GM21447 (cell line): ENCODE results near the gene CRY1.
A peak's percentile ranks its signal among the peaks of the same experiment; 100 is the strongest.
"Not testable (repeated sequence)": the region's sequence is repeated elsewhere in the genome, so short reads cannot be mapped to it uniquely, and the experiment has no call there.

Experiments used
- ATAC-seq: cut with Tn5 transposase; IDR thresholded peaks from one replicate; pipeline ENCODE4 v1.9.1; 2021; ENCODE audit not compliant: unreplicated experiment

Gene CRY1

GRCh38 chr12:107011519-107011918, 81.8 kb downstream of the CRY1 start:
- no peak for ATAC-seq

DNA sequence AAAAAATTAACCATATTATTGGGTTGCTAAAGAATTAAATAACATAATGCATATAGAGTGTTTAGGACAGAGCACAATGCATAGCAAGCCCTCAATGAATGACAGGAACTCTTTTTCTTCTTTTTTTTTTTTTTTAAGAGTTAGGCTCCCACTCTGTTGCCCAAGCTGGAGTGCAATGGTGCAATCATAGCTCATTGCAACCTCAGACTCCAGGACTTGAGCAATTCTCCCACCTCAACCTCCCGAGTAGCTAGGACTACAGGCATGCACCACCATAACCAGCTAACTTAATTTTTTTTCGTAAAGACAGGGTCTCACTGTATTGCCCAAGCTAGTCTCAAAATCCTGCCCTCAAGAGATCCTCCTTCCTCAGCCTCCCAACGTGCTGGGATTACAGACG, 85.9 kb downstream of the CRY1 start:
- ATAC-seq = no peak

- not testable (repeated sequence) for ATAC-seq
Observed at GRCh38 chr12:107002665-107003064, 90.7 kb downstream of the CRY1 start.

DNA sequence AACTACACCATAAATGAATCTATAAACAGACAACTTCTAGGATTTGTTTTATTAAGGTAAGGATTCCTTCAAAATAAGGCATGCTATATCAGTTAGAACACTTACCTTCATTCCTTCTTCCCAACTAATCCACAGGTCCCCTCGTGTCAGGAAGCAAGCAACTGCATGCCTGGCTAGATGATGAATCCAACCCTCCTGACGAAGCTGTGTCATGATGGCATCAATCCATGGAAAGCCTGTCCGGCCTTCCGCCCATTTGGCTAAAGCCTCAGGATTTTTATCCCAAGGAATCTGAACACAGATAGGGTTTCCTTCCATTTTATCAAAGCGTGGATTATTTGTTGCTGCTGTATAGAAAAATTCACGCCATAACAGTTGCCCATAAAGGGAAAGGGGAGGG, 93.9 kb downstream of the CRY1 start:
- ATAC-seq = no peak

DNA sequence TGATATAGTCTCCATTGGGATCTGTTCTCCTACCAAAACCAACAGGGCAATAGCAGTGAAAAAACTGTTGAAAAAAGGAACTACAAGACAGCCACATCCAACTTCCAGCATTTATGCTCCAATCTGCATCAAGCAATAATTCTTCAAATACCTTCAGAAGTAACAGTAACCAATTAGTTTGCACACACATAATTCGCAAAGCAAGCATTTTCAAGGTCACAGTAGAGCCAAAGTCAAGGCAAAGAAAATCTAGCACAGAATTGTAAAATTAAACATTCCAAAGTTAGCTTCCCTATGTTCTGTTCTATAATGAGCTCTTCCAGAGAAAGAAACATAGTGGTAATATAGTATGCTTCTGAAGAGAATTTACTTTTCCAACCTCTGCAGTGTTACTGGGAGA, 95.4 kb downstream of the CRY1 start:
- no peak for ATAC-seq

DNA sequence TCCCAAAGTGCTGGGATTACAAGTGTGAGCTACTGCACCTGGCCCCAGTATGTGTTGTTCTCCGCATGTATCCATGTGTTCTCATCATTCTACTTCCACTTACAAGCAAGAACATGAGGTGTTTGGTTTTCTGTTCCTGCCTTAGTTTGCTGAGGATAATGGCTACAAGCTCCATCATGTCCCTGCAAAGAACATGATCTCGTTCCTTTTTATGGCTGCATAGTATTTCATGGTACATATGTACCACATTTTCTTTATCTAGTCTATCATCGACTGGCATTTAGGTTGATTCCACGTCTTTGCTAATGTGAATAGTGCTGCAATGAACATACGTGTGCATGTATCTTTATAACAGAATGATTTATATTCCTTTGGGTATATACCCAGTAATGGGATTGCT, 97.2 kb downstream of the CRY1 start:
- ATAC-seq = not testable (repeated sequence)

DNA sequence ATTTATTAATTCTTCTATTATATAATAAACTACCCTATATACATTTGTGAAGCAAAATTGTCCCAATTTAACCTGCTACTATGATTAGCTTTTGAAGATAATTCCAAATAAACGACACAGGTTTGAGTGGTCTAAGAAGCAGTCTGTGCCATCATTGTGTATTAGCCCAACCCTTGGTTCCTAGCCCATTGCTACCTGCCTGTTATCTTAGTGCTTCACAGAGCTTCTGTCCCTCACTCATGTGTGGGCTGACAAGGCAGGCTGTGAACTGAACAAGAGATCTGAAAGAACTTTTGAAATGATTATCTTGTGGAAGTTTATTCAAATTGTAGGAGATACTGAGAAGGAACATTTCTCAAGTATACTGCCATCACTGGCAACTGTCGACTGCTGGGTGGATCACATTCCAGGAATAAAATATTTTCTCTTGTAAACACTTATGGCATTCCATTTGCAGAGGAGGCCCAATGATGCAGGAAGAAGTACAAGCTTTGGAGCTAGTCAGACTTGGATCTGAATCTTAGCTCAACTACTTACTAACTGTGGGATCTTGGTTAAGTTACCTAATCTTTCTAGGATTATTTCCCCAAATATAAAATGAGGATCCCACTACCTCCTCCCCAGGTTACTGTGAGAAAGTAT, 98.6 kb downstream of the CRY1 start:
- no peak for ATAC-seq

- ATAC-seq = no peak
Observed at GRCh38 chr12:106987846-106988245, 105.5 kb downstream of the CRY1 start.

DNA sequence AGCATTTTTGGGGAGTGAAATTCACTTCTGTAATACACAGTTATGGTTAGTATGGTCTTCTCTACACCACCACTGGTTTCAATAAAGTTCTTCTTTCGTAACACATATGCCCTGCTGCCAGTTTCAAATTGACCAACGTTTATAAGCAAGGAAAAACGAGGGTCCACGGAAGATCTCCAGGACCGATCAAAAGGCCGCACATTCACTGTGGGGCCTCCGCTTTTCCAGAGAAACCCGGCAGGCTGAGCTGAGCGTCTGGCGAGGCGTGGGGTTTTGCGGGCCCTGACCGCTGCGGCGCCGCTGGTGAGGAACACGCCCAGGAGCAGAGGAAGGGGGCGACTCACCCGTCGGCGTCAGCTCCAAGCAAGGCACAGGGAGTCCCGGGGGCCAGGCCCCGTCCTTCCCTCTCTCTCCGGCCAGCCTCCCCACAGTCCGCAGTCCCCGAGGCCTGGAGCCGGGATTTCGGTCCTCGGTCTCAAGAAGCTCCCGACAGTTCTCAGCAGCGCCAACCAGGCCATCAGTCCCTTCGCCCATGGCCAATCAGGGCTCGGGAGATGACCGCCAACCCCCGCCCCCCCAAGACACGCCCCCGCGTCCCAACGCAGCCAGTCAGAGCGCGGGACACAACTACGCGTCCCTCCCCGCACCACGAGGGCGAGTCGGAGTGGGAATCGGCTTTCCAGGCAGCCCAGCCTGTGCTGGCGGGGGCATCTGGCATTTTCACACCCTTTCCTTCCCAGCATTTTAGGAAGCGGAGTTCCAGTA, 106.5 kb downstream of the CRY1 start, which contains the start of gene MTERF2:
Gene MTERF2, minus strand, starts transcription at position 522 of the 765 bp plus-strand sequence. CDS start 8,432 bp downstream, outside the sequence.
- peak; percentile 94 for ATAC-seq

- no peak for ATAC-seq
Observed at GRCh38 chr12:106986135-106986534, 107.2 kb downstream of the CRY1 start.

DNA sequence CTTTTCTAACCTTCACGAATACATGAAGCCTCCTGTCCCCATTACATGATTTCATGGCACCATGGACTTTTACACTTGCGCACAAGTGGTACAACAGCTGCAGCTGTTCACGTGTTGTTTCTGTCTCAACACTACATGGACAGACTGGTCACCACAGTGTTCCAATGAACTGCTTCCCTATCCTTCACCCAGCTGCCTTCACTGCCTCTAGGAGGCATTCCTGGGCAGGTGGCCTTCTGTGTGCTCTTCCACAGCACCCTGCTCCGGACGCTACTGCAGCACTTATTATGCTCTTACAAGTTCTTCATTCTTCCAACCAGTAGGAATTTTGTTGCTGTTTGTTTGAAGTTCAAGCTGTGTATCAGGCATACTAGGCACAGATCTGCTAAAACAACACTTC, 107.9 kb downstream of the CRY1 start:
- no peak for ATAC-seq

GRCh38 chr12:106984588-106985137, 108.7 kb downstream of the CRY1 start:
- no peak for ATAC-seq

DNA sequence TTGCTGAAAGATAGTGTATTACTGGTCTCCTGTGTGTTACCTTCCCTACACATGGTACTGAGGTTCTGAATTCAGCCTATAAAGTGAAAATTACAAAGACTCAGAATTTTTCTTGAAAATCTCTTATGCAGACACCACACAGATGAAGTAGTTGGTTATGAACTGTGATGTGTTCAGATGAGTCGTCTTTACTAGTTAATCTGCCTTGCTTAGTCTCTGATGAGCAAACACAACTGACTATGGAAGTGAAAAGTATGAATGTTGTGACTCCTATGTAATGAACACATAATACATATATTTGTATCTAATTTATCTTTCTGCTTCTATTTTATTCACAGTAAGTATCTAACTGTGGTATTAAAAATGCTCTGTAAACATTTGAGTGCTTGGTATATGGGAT, 111.1 kb downstream of the CRY1 start:
- no peak for ATAC-seq

- ATAC-seq = no peak
Observed at GRCh38 chr12:106981788-106982187, 111.6 kb downstream of the CRY1 start.

- ATAC-seq = no peak
Observed at GRCh38 chr12:106980944-106981343, 112.4 kb downstream of the CRY1 start.

- no peak for ATAC-seq
Observed at GRCh38 chr12:106978035-106978800, 115.1 kb downstream of the CRY1 start.

DNA sequence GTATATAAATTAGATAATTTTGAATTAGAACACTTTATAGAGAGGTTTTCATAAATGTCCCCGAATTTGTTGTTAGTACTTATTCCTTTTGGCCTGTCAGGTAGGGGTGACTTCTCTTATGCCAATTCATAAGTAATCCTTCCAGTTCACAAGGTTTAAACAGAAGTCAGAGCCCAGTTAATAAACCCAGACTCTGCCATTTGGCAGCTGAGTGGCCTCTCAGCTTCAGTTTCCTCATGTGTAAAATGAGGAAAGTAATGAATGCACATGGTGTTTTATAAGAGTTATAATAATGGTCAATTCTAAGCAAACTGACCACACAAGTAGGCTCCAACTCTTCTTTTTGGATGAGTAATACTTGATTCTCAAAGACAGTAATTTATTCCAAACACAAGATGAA, 116.7 kb downstream of the CRY1 start:
- no peak for ATAC-seq

GRCh38 chr12:106975993-106976658, 117.2 kb downstream of the CRY1 start:
- ATAC-seq = no peak

DNA sequence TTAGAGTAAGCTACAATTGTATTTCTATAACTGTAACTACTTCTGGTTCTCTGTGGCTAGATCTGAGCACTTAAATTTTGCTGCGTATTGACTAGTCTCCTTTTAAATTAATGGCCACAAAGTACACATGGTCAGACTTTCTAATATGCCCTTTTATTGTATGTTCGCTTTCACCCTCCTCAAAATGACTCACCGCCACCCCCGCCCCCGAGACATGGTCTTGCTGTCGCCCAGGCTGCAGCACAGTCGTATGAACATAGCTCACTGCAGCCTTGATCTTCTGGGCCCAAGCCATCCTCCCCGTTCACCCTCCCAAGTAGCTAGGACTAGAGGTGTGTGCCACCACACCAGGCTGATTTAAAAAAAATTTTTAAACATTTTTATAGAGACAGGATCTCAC, 118.3 kb downstream of the CRY1 start:
- no peak for ATAC-seq

- peak; percentile 71 for ATAC-seq
Observed at GRCh38 chr12:106974511-106974910, 118.8 kb downstream of the CRY1 start.

GRCh38 chr12:106973545-106973944, 119.8 kb downstream of the CRY1 start:
- ATAC-seq = no peak
